ENCODE measurements around the gene EHF. TPM values are rescaled to one million over a fixed set of nuclear protein-coding genes. Genes with fewer than 3 reads are reported as not detected.

EHF gene
- total and polyA plus RNA-seq, 2 of the 8 experiments (the other 6 are each of a cell fraction or from before 2014, with no cell fraction given) = not detected

GRCh38 chr11:34603129-34604001 is 17.5 kb upstream of the EHF start:
- no peak overlapping the region for H3K56ac ChIP-seq (replicated peaks; ENCODE audit: insufficient read length, low read depth, low read length)
- no peak overlapping the region for H2BK12ac ChIP-seq (ENCODE audit: low read depth, low read length)
- ChIA-PET CTCF (ENCODE audit: partially characterized antibody) (interaction anchor here (0.6 to 1.3 kb wide), 4 partner anchors 16 to 277 kb away, joined by 3 to 4 read pairs (median 4); no protein-coding TSS in a partner anchor), POLR2A (ENCODE audit: partially characterized antibody) (no interaction called here)
- FAIRE-seq (no peak), DNase-seq (ENCODE audit: low read depth in 1 of 2, low spot score in 2 of 2) (no peak)
- H3K27ac ChIP-seq (ENCODE audit: low read depth, low read length) = no peak overlapping the region
- H3K79me2 ChIP-seq (ENCODE audit: control insufficient read depth in 1 of 2, insufficient read depth in 2 of 2, low read length in 2 of 2) = no peaks in the 10 kb centered on the region
- no peak overlapping the region for H2BK20ac ChIP-seq (ENCODE audit: low read length)
- no peak overlapping the region for H2BK5ac ChIP-seq (ENCODE audit: low read depth, low read length)
- H3K4me3 ChIP-seq (ENCODE audit: extremely low read depth in 1 of 4, insufficient read depth in 2 of 4, low read depth in 3 of 4, low read length in 4 of 4) = no peak overlapping the region
- H2AFZ ChIP-seq (ENCODE audit: low read length) = no peak overlapping the region
- H3K79me1 ChIP-seq (ENCODE audit: low read depth, low read length) = no peaks in the 10 kb centered on the region
- H4K20me1 ChIP-seq (replicated peaks in 1 of 2; ENCODE audit: control insufficient read depth in 1 of 2, insufficient read depth in 2 of 2, low read length in 2 of 2) = no peaks in the 10 kb centered on the region
- no peaks in the 10 kb centered on the region for H3K4me1 ChIP-seq (replicated peaks in 1 of 4; ENCODE audit: control insufficient read depth in 3 of 4, insufficient read depth in 4 of 4, low read length in 3 of 4)
- H3K23ac ChIP-seq (ENCODE audit: insufficient read length) = no peak overlapping the region
- no peak overlapping the region for H2AK5ac ChIP-seq (ENCODE audit: low read depth, low read length)
- no peak overlapping the region for H3K4me2 ChIP-seq (ENCODE audit: insufficient read depth in 1 of 2, low read depth in 2 of 2, low read length in 2 of 2)
- H3K9me3 ChIP-seq (ENCODE audit: insufficient read depth in 2 of 2, low read depth in 1 of 2, low read length in 1 of 2) = no peaks in the 10 kb centered on the region
- H3K9ac ChIP-seq (replicated peaks in 1 of 4; ENCODE audit: extremely low read depth in 1 of 4, low read depth in 3 of 4, low read length in 3 of 4) = no peak overlapping the region
- no peak overlapping the region for H3K18ac ChIP-seq (ENCODE audit: extremely low read depth, low read length)
- H2BK15ac ChIP-seq (ENCODE audit: low read length) = no peak overlapping the region
- H3K36me3 ChIP-seq (ENCODE audit: control insufficient read depth in 2 of 4, insufficient read depth in 4 of 4, low read length in 3 of 4) = no peaks in the 10 kb centered on the region
- WGBS, 2 experiments (ENCODE audit: extremely low coverage in 1 of 2, insufficient coverage in 1 of 2, insufficient read length in 1 of 2, insufficient replicate concordance in 2 of 2, low coverage in 1 of 2, low lambda C conversion rate in 2 of 2, missing lambda C conversion rate in 1 of 2) = 81% methylated on average over 15 of the region's 15 CpGs; no CpG with 5 or more reads in 1 of the 2 experiments
- TF ChIP-seq KDM5A (IDR thresholded peaks at IDR 0.05; ENCODE audit: low read length) (no peak), E2F6 (IDR thresholded peaks at IDR 0.05) (no peak), RBBP5 (IDR thresholded peaks at IDR 0.05; ENCODE audit: borderline replicate concordance, low read depth, low read length) (no peak)
- no peaks in the 10 kb centered on the region for H3K23me2 ChIP-seq (ENCODE audit: low read depth, low read length)
- H4K5ac ChIP-seq (ENCODE audit: insufficient read length, low read depth, low read length) = no peak overlapping the region
- H4K8ac ChIP-seq (ENCODE audit: extremely low read depth, insufficient read depth, low read length) = no peak overlapping the region
- H4K91ac ChIP-seq (replicated peaks; ENCODE audit: insufficient read length, low read length) = no peak overlapping the region
- no peak overlapping the region for H2BK120ac ChIP-seq (replicated peaks; ENCODE audit: low read depth, low read length)
- no peaks in the 10 kb centered on the region for H3K27me3 ChIP-seq (replicated peaks in 1 of 4; ENCODE audit: control insufficient read depth in 3 of 4, extremely low read depth in 1 of 4, insufficient read depth in 3 of 4, low read length in 3 of 4)
- no peak overlapping the region for H3K14ac ChIP-seq (ENCODE audit: insufficient read length)
- H3K4ac ChIP-seq (replicated peaks; ENCODE audit: insufficient read length, low read depth, low read length) = no peak overlapping the region
